Chondrocyte (in vitro differentiated cells): ENCODE results near the gene USP13. TPM values are rescaled to one million over a fixed set of nuclear protein-coding genes. Genes with fewer than 3 reads are reported as not detected.
"Not testable (repeated sequence)": the region's sequence is repeated elsewhere in the genome, so short reads cannot be mapped to it uniquely, and the experiment has no call there.

ENCODE experiments used
- DNase-seq: peaks from one replicate; pipeline ENCODE4 v3.0.0; 2021; ENCODE audit warnings: mixed read lengths, low spot score
- H3K27ac Mint-ChIP-seq: one replicate; pipeline ENCODE4 v1.8.0; 2021; ENCODE audit warnings: mild to moderate bottlenecking, moderate library complexity, mixed read lengths; ENCODE audit not compliant: unreplicated experiment
- H3K27me3 Mint-ChIP-seq: 2 replicates; pipeline ENCODE4 v1.8.0; 2021; ENCODE audit warnings: low read depth, mixed read lengths
- H3K36me3 Mint-ChIP-seq: 2 replicates; pipeline ENCODE4 v1.8.0; 2021; ENCODE audit warnings: low read depth, mixed read lengths
- H3K4me1 Mint-ChIP-seq: 2 replicates; pipeline ENCODE4 v1.8.0; 2021; ENCODE audit warnings: low read depth, mild to moderate bottlenecking, mixed read lengths
- H3K4me3 Mint-ChIP-seq: one replicate; pipeline ENCODE4 v1.8.0; 2021; ENCODE audit warnings: mild to moderate bottlenecking, moderate library complexity, mixed read lengths; ENCODE audit not compliant: unreplicated experiment
- H3K9me3 Mint-ChIP-seq: 2 replicates; pipeline ENCODE4 v1.8.0; 2021; ENCODE audit warnings: low read depth, mixed read lengths
- total RNA-seq: library from RNA; stranded (reverse); gene quantifications from 3 replicates; pipeline ENCODE4 v1.2.1, GENCODE V29; 2021
- TF ChIP-seq, protein P1 (sequence below): fragments of 200-600 bp; sonication (generic); IDR thresholded peaks from 2 replicates; pipeline ENCODE4 v1.5.0; 2021; ENCODE audit warnings: antibody characterized with exemption, mild to moderate bottlenecking, moderate library complexity

Gene USP13
- total RNA-seq, 1 donor from 2014 or later: 12.7 TPM

DNA sequence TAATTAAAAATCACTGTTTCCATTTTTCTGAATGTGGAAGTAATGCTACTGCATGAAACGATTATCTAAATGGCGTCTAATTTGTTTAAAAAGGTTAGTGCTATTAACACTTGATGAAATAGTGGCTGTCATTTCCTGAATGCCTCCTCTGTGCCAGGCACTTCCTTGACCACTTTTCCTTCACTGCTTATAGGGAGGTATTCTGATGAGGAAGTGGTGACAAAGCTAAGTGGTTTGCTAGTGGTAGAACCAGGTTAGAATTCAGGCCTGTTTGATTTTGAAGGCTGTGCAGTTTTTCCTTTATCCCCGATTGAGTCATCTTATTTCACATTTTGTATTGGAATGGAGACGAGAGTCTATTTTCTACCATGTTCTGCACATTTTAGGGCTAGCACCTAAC is 119.0 kb downstream of the USP13 start:
- H3K27ac Mint-ChIP-seq: no peak overlapping the region
- TF ChIP-seq, protein P1, sequence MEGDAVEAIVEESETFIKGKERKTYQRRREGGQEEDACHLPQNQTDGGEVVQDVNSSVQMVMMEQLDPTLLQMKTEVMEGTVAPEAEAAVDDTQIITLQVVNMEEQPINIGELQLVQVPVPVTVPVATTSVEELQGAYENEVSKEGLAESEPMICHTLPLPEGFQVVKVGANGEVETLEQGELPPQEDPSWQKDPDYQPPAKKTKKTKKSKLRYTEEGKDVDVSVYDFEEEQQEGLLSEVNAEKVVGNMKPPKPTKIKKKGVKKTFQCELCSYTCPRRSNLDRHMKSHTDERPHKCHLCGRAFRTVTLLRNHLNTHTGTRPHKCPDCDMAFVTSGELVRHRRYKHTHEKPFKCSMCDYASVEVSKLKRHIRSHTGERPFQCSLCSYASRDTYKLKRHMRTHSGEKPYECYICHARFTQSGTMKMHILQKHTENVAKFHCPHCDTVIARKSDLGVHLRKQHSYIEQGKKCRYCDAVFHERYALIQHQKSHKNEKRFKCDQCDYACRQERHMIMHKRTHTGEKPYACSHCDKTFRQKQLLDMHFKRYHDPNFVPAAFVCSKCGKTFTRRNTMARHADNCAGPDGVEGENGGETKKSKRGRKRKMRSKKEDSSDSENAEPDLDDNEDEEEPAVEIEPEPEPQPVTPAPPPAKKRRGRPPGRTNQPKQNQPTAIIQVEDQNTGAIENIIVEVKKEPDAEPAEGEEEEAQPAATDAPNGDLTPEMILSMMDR: no peak
- H3K36me3 Mint-ChIP-seq: peaks cover 11% of the 10 kb centered on the region
- H3K27me3 Mint-ChIP-seq: no peaks in the 10 kb centered on the region
- peaks cover 2% of the 10 kb centered on the region for H3K9me3 Mint-ChIP-seq
- peaks cover 18% of the 10 kb centered on the region for H3K4me1 Mint-ChIP-seq
- DNase-seq: no peak
- no peak overlapping the region for H3K4me3 Mint-ChIP-seq

DNA sequence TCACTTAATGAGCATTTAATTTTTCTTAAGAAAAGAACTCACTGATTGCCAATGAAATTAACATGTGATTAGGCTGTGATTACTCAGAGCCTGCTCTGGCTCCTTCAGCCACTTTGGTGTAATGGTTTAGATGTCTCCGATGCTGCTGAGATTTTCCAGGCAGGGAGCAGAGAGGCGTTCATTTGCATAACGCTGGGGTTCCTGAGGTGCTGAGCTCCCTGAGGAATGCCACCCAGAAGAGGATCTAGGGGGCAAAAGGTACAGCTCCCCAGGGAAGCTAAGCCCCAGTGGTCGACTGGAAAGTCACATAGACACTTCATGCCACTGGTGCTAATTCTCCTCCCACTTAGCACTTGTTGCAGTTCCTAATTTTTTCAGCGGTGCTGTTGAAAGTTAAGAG is 119.5 kb downstream of the USP13 start:
- no peak for DNase-seq
- Mint-ChIP-seq H3K27ac (no peak overlapping the region), H3K36me3 (peaks cover 9% of the 10 kb centered on the region), H3K4me1 (peaks cover 23% of the 10 kb centered on the region), H3K9me3 (peaks cover 2% of the 10 kb centered on the region), H3K27me3 (no peaks in the 10 kb centered on the region), H3K4me3 (no peak overlapping the region)
- TF ChIP-seq, protein P1: no peak

DNA sequence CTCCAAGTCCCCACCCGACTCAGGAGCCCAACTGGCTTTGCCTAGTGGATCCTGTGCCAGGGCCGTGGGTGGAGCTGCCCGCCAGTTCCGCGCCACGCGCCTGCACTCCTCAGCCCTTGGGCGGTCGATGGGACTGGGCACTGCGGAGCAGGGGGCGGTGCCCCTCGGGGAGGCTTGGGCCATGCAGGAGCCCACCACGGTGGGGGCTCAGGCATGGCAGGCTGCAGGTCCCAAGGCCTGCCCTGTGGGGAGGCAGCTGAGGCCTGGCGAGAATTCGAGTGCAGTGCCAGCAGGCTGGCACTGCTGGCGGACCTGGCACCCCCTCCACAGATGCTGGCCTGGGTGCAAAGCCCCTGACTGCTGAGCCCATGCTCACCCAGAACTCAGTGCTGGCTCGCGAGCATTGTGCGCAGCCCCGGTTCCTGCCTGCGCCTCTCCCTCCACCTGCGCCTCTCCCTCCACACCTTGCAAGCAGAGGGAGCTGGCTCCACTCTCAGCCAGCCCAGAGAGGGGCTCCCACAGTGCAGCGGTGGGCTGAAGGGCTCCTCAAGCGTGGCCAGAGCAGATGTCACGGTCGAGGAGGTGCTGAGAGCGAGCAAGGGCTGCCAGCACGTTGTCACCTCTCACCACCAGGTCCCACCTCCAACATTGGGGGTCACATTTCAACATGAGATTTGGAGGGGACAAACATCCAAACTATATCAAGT is 122.7 kb downstream of the USP13 start:
- Mint-ChIP-seq H3K27ac (no peak overlapping the region), H3K4me1 (peaks cover 12% of the 10 kb centered on the region), H3K36me3 (peaks cover 18% of the 10 kb centered on the region), H3K4me3 (no peak overlapping the region), H3K27me3 (no peaks in the 10 kb centered on the region), H3K9me3 (peaks cover 8% of the 10 kb centered on the region)
- TF ChIP-seq, protein P1: no peak
- no peak for DNase-seq

DNA sequence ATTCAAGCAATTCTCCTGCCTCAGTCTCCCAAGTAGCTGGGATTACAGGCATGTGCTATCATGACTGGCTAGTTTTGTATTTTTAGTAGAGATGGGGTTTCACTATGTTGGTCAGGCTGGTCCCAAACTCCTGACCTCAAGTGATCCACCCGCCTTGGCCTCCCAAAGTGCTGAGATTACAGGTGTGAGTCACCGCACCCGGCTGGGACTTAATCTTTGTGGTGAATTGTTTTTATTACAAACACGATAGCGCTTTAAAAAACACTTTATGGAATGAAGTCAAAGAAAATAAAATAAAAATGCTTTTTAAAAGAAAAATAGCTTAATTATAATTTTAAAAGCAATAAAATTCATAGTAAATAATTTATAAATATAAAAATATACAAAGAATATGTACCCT is 130.0 kb downstream of the USP13 start:
- not testable (repeated sequence) for DNase-seq, H3K27me3 Mint-ChIP-seq, H3K4me1 Mint-ChIP-seq, H3K27ac Mint-ChIP-seq, H3K4me3 Mint-ChIP-seq
- peaks cover 11% of the 10 kb centered on the region for H3K9me3 Mint-ChIP-seq
- H3K36me3 Mint-ChIP-seq: peaks cover 28% of the 10 kb centered on the region

DNA sequence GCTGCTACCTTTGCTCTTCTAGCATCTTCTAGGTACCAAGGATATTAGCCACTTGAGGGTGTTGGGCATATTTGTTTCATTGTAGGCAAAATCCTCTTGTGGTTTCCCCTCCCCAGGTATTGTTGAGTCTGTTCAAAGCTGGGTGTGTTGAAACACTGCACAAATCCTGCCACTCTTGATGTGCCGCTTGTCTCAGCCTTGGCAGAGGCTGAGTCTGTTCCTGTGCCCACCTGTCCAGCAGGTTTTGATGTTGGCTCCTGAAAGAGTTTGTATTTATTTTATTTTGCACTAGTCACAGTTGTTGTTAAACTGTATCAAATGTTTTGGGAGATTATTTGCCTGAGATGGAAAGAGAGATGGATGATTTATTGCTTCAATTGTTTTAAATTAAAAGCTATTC is 136.2 kb downstream of the USP13 start:
- Mint-ChIP-seq H3K27me3 (no peaks in the 10 kb centered on the region), H3K9me3 (no peaks in the 10 kb centered on the region), H3K27ac (no peak overlapping the region), H3K4me3 (no peak overlapping the region), H3K36me3 (peaks cover 14% of the 10 kb centered on the region), H3K4me1 (no peaks in the 10 kb centered on the region)
- TF ChIP-seq, protein P1: no peak
- DNase-seq: no peak

DNA sequence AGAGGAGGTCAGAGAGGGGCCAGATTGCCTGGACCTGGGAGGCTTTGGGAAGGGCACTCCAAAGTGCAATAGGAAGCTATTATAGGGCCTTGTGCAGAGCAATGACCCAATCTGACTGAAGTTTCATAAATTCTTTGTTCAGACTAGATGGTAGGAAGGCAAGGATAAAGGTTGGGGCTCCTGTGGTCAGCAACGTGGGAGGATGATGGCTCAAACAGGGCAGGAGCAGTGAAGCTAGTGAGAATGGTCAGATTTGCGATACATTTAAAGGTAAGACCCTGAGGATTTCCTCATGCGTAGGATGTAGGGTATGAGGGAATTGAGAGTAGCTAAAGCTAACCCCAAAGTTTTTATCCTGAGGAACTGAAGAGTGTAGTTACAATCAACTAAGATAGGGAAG is 139.0 kb downstream of the USP13 start:
- Mint-ChIP-seq H3K27ac (no peak overlapping the region), H3K4me3 (no peak overlapping the region), H3K36me3 (peaks cover 7% of the 10 kb centered on the region), H3K4me1 (no peaks in the 10 kb centered on the region), H3K27me3 (no peaks in the 10 kb centered on the region), H3K9me3 (no peaks in the 10 kb centered on the region)
- no peak for DNase-seq
- TF ChIP-seq, protein P1: no peak
